PC-3 (cell line): ENCODE measurements around the gene GPC5.

Source experiments
- EZH2phosphoT487 ChIP-seq: fragments of 300-600 bp; sonication (generic); IDR thresholded peaks from 2 replicates; pipeline ENCODE4 v1.6.1; 2018; ENCODE audit warnings: mild to moderate bottlenecking, antibody characterized with exemption, low read length, borderline replicate concordance
- TF ChIP-seq, protein P1 (sequence below): fragments of 300-600 bp; sonication (generic); conservative IDR thresholded peaks from 2 replicates; pipeline ENCODE4 v1.5.1; 2017; ENCODE audit warnings: antibody characterized with exemption, low read depth, mild to moderate bottlenecking, low read length

DNA sequence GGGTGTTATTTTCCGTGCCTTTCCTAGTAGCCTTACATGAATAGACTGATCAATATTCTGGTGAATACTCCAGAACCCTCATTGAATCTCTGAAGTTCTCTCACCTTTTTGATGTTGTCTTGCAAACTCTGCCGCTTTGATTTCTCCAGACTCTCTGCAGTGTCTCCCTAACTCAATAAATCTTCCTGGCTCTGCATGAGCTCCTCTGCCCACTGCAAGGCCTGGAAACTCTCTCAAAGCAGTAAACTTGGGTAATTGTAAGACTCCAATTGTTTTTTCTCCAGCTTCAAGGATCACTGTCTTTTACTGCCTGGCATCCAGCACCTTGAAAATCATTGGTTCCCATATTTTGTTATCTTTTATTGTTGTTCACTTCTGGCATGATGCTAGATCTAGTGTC is 198.4 kb downstream of the GPC5 start:
- TF ChIP-seq, protein P1, sequence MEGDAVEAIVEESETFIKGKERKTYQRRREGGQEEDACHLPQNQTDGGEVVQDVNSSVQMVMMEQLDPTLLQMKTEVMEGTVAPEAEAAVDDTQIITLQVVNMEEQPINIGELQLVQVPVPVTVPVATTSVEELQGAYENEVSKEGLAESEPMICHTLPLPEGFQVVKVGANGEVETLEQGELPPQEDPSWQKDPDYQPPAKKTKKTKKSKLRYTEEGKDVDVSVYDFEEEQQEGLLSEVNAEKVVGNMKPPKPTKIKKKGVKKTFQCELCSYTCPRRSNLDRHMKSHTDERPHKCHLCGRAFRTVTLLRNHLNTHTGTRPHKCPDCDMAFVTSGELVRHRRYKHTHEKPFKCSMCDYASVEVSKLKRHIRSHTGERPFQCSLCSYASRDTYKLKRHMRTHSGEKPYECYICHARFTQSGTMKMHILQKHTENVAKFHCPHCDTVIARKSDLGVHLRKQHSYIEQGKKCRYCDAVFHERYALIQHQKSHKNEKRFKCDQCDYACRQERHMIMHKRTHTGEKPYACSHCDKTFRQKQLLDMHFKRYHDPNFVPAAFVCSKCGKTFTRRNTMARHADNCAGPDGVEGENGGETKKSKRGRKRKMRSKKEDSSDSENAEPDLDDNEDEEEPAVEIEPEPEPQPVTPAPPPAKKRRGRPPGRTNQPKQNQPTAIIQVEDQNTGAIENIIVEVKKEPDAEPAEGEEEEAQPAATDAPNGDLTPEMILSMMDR, result no peak
- TF ChIP-seq EZH2phosphoT487, result no peak
